Measurements from ENCODE around the gene RNU2-1. TPM values are rescaled to one million over a fixed set of nuclear protein-coding genes. Genes with fewer than 3 reads are reported as not detected.
A peak's percentile ranks its signal among the peaks of the same experiment; 100 is the strongest.

The RNU2-1 gene
- polyA plus RNA-seq, 3 donors from 2014 or later: not detected

GRCh38 chr17:43224146-43224705 is 9.6 kb downstream of the RNU2-1 start:
- Mint-ChIP-seq H3K9me3 (no peaks in the 10 kb centered on the region), H3K27me3 (ENCODE audit: low read depth in 3 of 3) (peaks cover 0 to 1% (median 0%) of the 10 kb centered on the region in 3 donors), H3K27ac (peak overlapping the region; percentile 49 to 80 (median 65)), H3K4me3 (peak overlapping the region; percentile 3 to 44 (median 29)), H3K4me1 (peaks cover 9 to 15% of the 10 kb centered on the region in 2 donors), H3K36me3 (peaks cover 0 to 11% (median 0%) of the 10 kb centered on the region in 3 donors)
- DNase-seq: no peak

- DNase-seq: no peak
These were observed 13.2 kb downstream of the RNU2-1 start for GRCh38 chr17:43220511-43221125.

GRCh38 chr17:43219746-43220380 is 13.9 kb downstream of the RNU2-1 start:
- H3K4me3 Mint-ChIP-seq: no peak overlapping the region
- no peak for DNase-seq
- no peaks in the 10 kb centered on the region for H3K9me3 Mint-ChIP-seq
- peaks cover 9 to 24% of the 10 kb centered on the region in 2 donors for H3K4me1 Mint-ChIP-seq
- H3K27ac Mint-ChIP-seq: peak overlapping the region in 1 of 6 donors; percentile 29
- H3K27me3 Mint-ChIP-seq (ENCODE audit: low read depth in 3 of 3): peaks cover 0 to 1% (median 0%) of the 10 kb centered on the region in 3 donors
- H3K36me3 Mint-ChIP-seq: peaks cover 3 to 30% (median 5%) of the 10 kb centered on the region in 3 donors

More at GRCh38 chr17:43220511-43221125, 13.2 kb downstream of the RNU2-1 start:
- peak overlapping the region in 1 of 6 donors; percentile 25 for H3K27ac Mint-ChIP-seq
- H3K4me1 Mint-ChIP-seq: peaks cover 9 to 19% of the 10 kb centered on the region in 2 donors
- peaks cover 0 to 1% (median 0%) of the 10 kb centered on the region in 3 donors for H3K27me3 Mint-ChIP-seq (ENCODE audit: low read depth in 3 of 3)
- peaks cover 3 to 26% (median 5%) of the 10 kb centered on the region in 3 donors for H3K36me3 Mint-ChIP-seq
- H3K9me3 Mint-ChIP-seq: no peaks in the 10 kb centered on the region
- H3K4me3 Mint-ChIP-seq: no peak overlapping the region

GRCh38 chr17:43219001-43219400 is 14.8 kb downstream of the RNU2-1 start:
- Mint-ChIP-seq H3K4me1 (peaks cover 2 to 15% of the 10 kb centered on the region in 2 donors), H3K36me3 (peaks cover 3 to 25% (median 5%) of the 10 kb centered on the region in 3 donors), H3K9me3 (no peaks in the 10 kb centered on the region), H3K4me3 (no peak overlapping the region), H3K27ac (peak overlapping the region in 1 of 6 donors; percentile 40), H3K27me3 (ENCODE audit: low read depth in 3 of 3) (peaks cover 0 to 1% (median 0%) of the 10 kb centered on the region in 3 donors)
- no peak for DNase-seq

GRCh38 chr17:43217614-43218087 is 16.1 kb downstream of the RNU2-1 start:
- H3K27me3 Mint-ChIP-seq (ENCODE audit: low read depth in 3 of 3): peaks cover 0 to 1% (median 0%) of the 10 kb centered on the region in 3 donors
- peaks cover 3 to 22% (median 5%) of the 10 kb centered on the region in 3 donors for H3K36me3 Mint-ChIP-seq
- no peak overlapping the region for H3K4me3 Mint-ChIP-seq
- H3K9me3 Mint-ChIP-seq: no peaks in the 10 kb centered on the region
- peak overlapping the region in 1 of 6 donors; percentile 55 for H3K27ac Mint-ChIP-seq
- peaks cover 13 to 21% of the 10 kb centered on the region in 2 donors for H3K4me1 Mint-ChIP-seq
- DNase-seq: no peak

- DNase-seq: no peak
- Mint-ChIP-seq H3K9me3 (no peaks in the 10 kb centered on the region), H3K4me3 (no peak overlapping the region), H3K27ac (no peak overlapping the region), H3K27me3 (ENCODE audit: low read depth in 3 of 3) (peaks cover 0 to 1% (median 0%) of the 10 kb centered on the region in 3 donors), H3K4me1 (peaks cover 20 to 28% of the 10 kb centered on the region in 2 donors), H3K36me3 (peaks cover 3 to 22% (median 5%) of the 10 kb centered on the region in 3 donors)
These were observed 16.8 kb downstream of the RNU2-1 start for GRCh38 chr17:43216762-43217613.

GRCh38 chr17:43216369-43216761 is 17.4 kb downstream of the RNU2-1 start:
- Mint-ChIP-seq H3K36me3 (peaks cover 3 to 22% (median 5%) of the 10 kb centered on the region in 3 donors), H3K9me3 (no peaks in the 10 kb centered on the region), H3K4me1 (peaks cover 25 to 34% of the 10 kb centered on the region in 2 donors), H3K27ac (no peak overlapping the region), H3K27me3 (ENCODE audit: low read depth in 3 of 3) (peaks cover 0 to under 1% (median 0%) of the 10 kb centered on the region in 3 donors), H3K4me3 (no peak overlapping the region)
- DNase-seq: no peak

- H3K4me1 Mint-ChIP-seq: peaks cover 32 to 44% of the 10 kb centered on the region in 2 donors
These were observed 18.4 kb downstream of the RNU2-1 start for GRCh38 chr17:43215341-43215740.

GRCh38 chr17:43213545-43213944 is 20.2 kb downstream of the RNU2-1 start:
- Mint-ChIP-seq H3K9me3 (no peaks in the 10 kb centered on the region), H3K36me3 (peaks cover under 1 to 24% (median 6%) of the 10 kb centered on the region in 3 donors), H3K4me1 (peaks cover 34 to 47% of the 10 kb centered on the region in 2 donors), H3K27me3 (ENCODE audit: low read depth in 3 of 3) (no peaks in the 10 kb centered on the region), H3K27ac (peak overlapping the region in 5 of 6 donors; percentile 21 to 96 (median 34)), H3K4me3 (peak overlapping the region; percentile 18 to 100 (median 98))
- DNase-seq: no peak

More at GRCh38 chr17:43215341-43215740, 18.4 kb downstream of the RNU2-1 start:
- Mint-ChIP-seq H3K36me3 (peaks cover 3 to 20% (median 5%) of the 10 kb centered on the region in 3 donors), H3K4me3 (no peak overlapping the region), H3K27ac (no peak overlapping the region), H3K9me3 (no peaks in the 10 kb centered on the region), H3K27me3 (ENCODE audit: low read depth in 3 of 3) (no peaks in the 10 kb centered on the region)
- no peak for DNase-seq

- H3K4me3 Mint-ChIP-seq: peak overlapping the region; percentile 95 to 100 (median 100)
- H3K9me3 Mint-ChIP-seq: no peaks in the 10 kb centered on the region
- peaks cover 4 to 25% (median 11%) of the 10 kb centered on the region in 3 donors for H3K36me3 Mint-ChIP-seq
- H3K27ac Mint-ChIP-seq: peak overlapping the region; percentile 96 to 99 (median 98)
- H3K27me3 Mint-ChIP-seq (ENCODE audit: low read depth in 3 of 3): no peaks in the 10 kb centered on the region
- DNase-seq: no peak
- peaks cover 34 to 47% of the 10 kb centered on the region in 2 donors for H3K4me1 Mint-ChIP-seq
These were observed 20.9 kb downstream of the RNU2-1 start for GRCh38 chr17:43212641-43213490.

- Mint-ChIP-seq H3K9me3 (no peaks in the 10 kb centered on the region), H3K4me3 (peak within 1 kb of the TSS; percentile 95 to 100 (median 100)), H3K36me3 (peaks cover 8 to 23% (median 9%) of the 10 kb centered on the region in 3 donors), H3K4me1 (peaks cover 34 to 47% of the 10 kb centered on the region in 2 donors), H3K27ac (peak within 1 kb of the TSS; percentile 96 to 99 (median 98)), H3K27me3 (ENCODE audit: low read depth in 3 of 3) (peaks cover 0 to 2% (median 0%) of the 10 kb centered on the region in 3 donors)
- DNase-seq: peak; percentile 73 to 77 (median 76)
These were observed 22.0 kb downstream of the RNU2-1 start, which contains the start of gene TMEM106A for GRCh38 chr17:43211480-43212402. TMEM106A (plus strand) TSS chr17:43211875; CDS start chr17:43213042, 1,167 bp downstream.

Data from immature natural killer cell (primary cell).